Ecto neural progenitor cell (in vitro differentiated cells): ENCODE measurements around the gene PTPN4.
"Not testable (repeated sequence)": the region's sequence is repeated elsewhere in the genome, so short reads cannot be mapped to it uniquely, and the experiment has no call there.

Experiments
- DNase-seq: peaks from one replicate; pipeline ENCODE4 v3.0.0-alpha.2; 2018; ENCODE audit warnings: low spot score

The PTPN4 gene

DNA sequence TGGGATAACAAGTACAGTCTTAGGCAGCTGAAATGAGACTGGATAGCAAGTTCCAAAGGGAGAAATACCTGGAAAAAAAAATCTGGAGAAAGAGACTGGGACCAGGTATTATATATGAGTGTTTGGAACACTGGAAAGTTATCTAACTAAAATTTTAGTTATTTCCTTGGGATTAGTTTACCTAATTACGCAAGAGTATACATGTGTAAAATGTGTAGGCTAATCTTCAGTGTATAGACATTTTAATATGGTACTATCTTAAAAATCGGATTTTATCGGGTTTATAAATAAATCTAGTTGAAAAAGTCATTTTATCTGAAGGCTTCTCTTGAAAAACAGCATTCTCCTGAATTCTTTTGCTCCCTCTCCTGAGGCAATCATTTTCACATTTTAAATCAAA lies 257.1 kb downstream of the PTPN4 start:
- no peak for DNase-seq

DNA sequence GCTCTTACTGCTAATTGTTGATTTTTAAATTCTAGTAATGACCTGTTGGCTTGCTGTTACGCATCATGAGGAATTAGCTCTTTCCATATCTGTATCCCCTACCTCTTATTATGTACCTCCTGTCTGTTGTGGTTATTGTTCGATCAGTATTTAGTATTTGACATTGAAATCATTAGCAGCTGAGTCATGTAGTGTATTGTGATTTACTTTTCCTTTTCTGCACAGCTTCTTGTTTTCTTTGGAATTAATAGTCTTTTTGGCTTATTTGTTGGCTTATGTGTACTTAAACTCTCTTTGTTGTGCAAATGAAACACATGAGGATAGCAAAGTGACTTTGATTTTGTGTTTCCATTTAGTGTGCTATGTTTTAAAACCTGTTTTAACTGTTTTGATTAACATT lies 257.5 kb downstream of the PTPN4 start:
- no peak for DNase-seq

DNA sequence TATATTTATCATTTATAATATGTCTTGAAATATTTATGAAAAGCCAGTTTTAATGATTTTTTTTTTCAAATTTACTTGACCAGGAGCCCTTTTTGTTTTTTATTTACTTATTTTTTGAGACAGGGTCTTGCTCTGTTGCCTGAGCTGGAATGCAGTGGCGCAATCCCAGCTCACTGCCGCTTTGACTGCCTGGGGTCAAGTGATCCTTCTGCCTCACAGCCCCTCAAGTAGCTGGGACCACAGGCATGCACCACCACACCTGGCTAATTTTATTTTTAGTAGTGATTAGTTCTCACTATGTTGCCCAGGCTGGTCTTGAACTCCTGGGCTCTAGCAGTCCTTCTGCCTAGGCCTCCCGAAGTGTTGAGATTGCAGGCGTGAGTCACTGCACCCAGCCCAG lies 258.8 kb downstream of the PTPN4 start:
- no peak for DNase-seq

DNA sequence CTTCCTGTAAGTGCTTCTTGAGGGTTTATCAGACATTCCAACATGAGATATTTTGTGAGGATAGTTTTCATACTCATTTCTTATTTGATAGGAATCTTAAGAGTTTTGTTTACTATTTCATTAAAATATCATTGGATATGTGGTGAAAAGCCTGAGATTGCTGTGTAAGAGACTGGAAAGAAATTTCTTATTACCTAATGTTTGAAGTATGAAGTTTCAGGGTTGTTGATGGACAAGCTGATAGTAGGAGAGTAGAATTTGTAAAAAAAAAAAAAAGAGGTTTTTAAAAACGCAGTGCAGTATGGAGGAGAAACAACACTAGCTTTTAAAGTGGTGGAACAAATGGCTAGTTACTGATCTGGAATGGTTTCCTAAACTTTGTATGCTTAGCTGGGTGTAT lies 260.8 kb downstream of the PTPN4 start:
- DNase-seq, result no peak

DNA sequence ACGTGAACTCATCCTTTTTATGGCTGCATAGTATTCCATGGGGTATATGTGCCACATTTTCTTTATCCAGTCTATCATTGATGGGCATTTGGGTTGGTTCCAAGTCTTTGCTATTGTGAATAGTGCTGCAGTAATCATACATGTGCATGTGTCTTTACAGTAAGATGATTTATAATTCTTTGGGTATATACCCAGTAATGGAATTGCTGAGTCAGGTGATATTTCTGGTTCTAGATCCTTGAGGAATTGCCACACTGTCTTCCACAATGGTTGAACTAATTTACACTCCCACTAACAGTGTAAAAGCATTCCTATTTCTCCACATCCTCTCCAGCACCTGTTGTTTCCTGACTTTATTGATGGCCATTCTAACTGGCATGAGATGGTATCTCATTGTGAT lies 262.8 kb downstream of the PTPN4 start:
- DNase-seq, result not testable (repeated sequence)

DNA sequence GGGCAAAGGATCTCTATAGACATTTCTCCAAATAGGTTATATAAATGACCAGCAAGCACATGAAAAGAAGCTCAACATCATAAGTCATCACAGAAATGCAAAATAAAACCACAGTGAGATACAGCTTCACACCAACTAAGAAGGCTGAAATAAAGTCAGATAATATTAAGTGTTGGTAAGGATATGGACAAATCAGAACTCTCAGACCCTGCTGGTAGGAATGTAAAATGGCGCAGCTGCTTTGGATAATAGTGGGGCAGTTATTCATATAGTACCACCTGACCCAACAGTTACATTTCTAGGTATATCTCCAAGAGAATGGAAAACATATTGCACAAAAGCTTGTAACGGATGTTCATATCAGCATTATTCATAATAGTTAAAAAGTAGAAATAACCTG lies 267.2 kb downstream of the PTPN4 start:
- DNase-seq, result no peak

DNA sequence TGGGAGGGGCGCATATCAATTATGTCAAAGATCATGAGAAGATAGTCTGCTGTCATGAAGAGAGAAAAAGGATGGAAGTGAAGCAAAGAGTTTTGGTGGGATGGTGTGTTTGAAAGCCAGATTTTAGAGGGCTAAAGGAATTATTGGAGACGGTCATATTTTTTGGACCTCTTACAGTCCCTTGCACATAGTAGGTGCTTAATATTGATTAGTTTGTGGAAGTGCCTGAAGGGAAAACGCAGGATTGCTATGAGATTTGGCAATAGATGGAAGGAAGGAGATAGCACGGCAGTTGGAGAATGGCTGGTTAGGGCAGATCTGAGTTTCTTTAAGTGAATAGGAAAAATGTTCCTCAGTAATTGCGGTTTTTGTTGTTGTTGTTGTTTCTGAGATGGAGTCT lies 269.1 kb downstream of the PTPN4 start:
- DNase-seq, result no peak

DNA sequence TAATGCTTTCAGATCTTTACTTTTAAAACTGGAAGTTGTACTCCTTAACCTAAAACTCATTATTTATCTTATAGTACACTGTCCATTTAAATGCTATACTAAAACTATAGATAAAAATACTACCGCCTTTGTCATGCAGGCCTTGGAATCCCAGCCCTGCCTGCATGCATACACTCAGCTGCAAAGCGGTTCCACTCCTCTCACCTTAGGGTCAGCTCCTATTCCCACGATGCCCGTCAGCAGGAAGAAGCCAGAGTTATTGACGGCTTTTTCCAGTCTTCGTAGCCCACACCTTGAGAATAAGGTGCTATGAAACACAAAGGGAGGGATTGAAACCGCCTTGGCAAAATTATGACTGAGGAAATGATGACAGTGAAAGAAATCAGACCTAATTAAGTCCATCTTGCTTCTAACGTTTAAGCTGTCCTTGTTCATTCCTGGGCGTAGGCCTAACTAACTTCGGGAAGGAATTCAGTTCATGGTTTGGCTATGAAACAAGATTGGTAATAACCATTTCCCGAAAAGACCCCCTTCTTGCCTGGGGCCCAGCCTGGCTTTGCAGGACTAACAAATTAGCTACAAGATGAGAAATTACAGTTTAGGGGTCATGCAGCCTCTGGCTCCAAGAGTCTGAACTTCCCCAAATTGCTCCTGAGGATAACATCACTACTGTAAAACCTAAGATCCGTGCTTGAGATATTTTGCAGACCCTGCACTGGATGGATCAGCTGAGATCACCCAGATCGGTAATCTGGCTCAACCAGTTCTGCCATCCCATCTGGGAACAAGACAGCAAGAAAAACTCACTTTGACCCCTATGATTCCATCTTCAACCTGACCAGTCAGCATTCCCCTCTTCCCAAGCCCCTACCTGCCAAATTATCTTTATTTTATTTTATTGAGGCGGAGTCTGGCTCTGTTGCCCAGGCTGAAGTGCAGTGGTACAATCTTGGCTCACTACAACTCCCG lies 270.2 kb downstream of the PTPN4 start:
- DNase-seq, result no peak

DNA sequence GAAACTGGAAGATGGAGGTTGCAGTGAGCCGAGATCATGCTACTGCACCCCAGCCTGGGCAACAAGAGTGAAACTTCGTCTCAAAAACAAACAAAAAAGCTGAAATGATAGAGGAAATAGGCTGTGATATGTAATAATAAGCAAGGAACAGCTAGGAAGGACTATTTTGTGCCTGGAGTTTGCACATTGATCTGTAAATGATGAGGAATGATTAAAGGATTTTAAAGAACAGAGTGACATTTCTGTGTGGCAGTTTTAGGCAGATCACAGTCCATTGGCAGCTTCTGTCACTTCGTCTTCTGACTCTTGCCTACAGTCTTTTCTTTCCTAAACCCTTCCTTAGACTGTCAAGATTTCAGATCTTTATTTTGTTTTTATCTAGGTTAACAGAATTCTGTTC lies 272.6 kb downstream of the PTPN4 start:
- DNase-seq, result no peak
